ELF-1 (cell line): ENCODE results near the gene PADI2.

Experiments
- DNase-seq: peaks from one replicate; pipeline ENCODE4 v3.0.0-alpha.2; 2016; ENCODE audit warnings: low read depth, low spot score

Gene PADI2

DNA sequence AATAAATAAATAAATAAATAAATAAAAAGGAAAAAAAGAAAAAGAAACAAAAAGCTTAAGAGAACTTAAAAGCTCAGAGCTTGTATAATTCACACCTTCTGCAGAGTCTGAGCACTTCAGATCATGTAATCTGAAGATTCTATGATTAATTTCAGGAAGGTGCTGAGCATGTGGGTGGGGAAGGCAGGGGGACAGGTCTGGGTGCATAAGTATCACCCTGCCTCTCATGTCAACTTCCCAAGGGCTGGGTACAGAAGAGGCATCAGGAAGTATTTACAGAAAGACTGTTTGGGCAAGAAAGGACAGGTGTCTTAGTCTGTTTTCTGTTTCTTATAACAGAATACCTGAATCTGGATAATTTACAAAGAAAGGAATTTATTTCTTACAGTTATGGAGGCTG is 20.4 kb upstream of the PADI2 start:
- no peak for DNase-seq

GRCh38 chr1:17137441-17137840 is 18.2 kb upstream of the PADI2 start:
- peak; percentile 34 for DNase-seq

DNA sequence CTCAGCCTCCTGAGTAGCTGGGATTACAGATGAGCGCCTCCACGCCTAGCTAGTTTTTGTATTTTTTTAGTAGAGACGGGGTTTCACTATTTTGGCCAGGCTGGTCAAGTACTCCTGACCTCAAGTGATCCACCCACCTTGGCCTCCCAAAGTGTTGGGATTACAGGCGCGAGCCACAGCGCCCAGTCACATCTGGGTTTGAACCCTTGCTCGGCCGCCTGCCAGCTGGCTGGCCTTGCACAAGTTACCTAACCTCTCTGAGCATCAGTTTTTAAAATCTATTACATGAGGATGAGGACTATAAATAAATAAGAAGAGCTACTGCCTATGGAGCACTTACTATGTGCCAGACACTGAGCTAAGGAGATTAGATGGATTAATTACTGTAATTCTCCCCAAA is 17.7 kb upstream of the PADI2 start:
- DNase-seq, result no peak

- no peak for DNase-seq
Measured at GRCh38 chr1:17136145-17136544, 16.9 kb upstream of the PADI2 start.

GRCh38 chr1:17135530-17135929 is 16.3 kb upstream of the PADI2 start:
- no peak for DNase-seq

DNA sequence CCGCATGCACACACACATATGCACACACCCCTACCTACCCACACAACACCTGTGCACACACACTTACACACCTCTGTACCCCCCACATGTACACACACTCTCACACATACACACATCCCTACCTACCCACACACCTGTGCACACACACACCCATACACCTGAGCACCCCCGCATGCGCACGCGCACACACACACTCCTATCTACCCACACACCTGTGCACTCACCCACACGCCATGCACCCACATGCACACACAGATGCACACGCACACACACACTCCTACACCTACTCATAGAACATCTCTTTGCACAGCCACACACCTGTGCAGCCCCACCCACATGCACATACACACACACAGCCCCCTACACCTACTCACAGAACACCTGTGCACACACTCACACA is 15.5 kb upstream of the PADI2 start:
- no peak for DNase-seq

GRCh38 chr1:17134034-17134433 is 14.8 kb upstream of the PADI2 start:
- no peak for DNase-seq

DNA sequence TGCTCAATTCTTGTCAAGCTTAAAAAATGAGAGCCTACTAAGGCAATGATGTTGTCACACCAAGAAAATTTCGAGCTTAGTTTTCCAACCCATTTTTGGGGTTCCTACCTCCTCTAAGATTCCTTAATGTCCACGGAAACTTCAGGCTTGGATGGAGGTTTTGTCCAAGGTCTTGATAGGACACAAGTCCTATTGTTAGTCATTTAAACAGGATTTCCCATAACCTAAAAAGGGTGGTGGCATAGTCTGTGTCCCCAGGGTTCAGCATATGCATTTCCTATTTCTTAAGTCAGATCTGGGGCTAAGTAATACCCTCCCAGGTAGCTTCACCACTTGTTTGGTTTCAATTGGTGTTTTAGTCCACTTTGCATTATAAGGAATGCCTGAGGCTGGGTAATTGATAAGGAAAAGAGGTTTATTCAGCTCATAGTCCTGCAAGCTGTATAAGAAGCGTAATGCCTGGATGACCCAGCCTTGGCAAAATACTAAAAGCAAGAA is 10.9 kb upstream of the PADI2 start:
- no peak for DNase-seq

DNA sequence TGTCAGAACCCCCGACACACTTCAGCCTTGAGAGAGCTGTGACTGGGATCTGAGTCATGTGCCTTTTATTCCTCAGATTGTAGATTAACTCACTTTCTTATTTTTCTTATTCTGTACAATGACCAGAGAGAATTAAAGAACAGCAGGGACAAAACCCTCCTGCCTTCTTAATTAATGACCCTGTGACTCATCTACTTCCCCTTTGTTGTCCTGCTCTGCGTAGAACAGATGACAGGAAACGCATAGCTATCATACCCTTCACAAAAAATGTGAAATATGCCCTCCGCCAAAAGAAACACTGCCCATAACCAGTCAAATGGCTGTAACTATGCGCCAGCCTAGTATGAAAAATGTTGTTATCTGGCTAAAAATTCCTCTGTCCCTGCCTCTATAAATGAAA is 9.1 kb upstream of the PADI2 start:
- peak; percentile 36 for DNase-seq

DNA sequence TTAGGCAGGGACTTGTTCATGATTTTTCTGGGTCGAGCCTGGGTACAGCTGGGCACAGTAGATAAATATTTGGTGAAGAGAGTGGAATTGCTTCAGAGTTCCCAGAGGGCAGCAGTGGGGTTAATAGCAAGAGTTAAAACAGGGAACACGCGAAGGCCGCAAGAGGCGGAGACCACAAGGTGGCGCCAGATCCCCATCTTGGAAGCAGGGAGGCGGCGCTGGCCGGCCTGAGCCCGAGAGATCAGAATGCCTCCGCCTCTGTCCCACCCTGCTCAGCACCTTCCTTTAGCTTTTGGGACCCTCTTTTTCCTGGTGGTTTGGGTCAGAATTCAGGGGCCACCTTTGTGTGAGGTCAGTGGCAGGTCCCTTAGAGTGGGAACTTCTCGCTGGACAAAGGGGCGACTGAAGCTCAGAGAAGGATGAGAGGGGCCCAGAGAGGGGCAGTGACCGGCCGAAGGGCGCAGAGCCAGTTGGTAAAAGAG is 6.5 kb upstream of the PADI2 start:
- DNase-seq, result peak; percentile 95

GRCh38 chr1:17123196-17124045 is 4.2 kb upstream of the PADI2 start:
- DNase-seq, result no peak

GRCh38 chr1:17122521-17123164 is 3.4 kb upstream of the PADI2 start:
- no peak for DNase-seq

DNA sequence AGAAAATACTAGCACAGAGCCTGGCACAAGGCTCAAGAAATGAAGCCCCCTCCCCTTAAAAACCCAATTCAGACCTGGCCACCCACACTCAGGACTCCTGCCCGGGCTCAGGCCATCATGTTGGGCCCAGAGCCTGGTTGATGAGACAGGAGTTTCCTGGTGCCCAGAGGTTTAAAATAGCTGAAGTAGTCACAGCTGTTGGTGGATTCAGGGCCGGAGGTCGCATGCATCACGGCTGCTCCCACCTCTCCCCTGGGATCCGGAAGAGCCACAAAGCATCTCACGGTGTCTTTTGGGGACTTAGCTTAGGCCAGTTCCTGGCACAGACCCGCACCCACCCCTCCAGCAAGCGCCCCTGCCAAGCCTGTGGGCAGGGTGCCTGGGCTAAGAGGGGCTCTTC is 2.6 kb upstream of the PADI2 start:
- DNase-seq, result no peak

DNA sequence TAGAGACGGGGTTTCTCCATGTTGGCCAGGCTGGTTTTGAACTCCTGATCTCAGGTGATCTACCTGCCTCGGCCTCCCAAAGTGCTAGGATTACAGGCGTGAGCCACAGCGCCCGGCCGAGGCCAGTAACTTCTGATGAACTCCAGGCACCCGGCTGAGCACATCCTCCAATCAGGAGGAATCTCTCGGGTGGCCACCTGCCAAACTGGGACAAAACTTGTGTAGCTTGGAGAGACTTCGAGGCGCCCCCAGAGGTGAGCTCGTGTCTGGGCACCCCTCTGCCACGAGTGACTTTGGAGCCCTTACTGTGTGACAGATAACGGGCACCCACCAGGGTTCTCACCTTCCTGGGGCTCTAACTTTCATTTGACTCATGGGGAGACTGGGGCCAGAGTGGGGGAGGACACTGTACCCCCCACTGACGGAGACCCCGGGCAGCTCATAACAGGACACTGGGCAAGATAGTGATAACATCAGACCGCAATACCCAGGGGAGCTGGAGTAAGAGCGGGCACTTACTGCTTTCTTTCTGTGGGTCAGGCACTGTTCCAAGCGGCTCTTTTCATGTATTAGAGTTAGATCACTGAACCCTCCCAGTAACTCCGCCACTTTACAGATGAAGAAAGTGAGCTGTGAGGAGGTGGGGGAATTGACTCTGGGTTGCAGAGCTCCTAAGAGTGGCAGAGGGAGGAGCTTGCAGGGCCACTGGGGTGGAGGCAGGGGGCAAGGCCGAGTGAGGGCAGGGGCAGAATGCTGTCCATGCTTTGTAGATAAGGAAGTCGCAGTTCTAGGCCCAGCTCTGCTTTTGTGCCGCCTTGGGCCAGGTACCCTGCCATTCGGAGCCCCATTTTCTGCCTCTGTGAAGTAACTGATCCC is 1.9 kb upstream of the PADI2 start:
- no peak for DNase-seq

GRCh38 chr1:17120481-17120877 is 1.2 kb upstream of the PADI2 start:
- DNase-seq, result no peak

DNA sequence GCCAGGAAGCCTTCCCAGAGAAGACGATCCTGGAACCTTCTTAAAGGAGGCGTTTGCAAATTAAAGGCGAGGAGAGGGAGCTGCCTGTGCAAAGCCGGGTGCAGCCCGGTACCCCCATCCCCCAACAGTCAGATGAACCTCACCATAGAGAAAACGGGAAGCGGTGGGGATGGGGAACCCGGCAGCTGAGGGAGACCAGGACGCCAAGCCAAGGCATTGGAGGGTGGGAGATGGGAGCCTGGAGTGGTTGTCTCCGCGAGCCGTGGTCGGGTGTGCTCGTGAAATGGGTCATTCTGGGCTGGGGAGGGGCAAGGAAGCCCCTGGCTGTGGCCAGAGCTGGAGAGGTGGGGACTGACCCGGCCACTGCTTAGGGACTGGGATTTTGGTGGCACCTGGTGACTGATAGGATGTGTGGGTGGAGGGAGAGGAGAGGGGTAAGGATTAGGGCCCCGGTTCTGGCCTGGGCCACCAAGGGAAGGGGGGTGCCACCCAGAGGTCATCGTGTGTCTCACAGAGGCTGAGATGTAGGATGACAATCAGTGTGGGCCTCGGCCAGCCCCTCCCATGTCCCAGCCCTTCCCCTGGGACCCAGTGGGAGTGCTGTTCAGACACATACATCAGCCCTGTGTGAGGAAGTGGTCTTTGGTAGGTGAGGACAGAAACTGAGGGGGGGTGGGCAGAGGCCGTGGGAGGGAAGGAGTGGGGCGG is 676 bp upstream of the PADI2 start:
- no peak for DNase-seq

- peak; percentile 45 for DNase-seq
Measured at GRCh38 chr1:17118706-17119075, 560 bp downstream of the PADI2 start.

DNA sequence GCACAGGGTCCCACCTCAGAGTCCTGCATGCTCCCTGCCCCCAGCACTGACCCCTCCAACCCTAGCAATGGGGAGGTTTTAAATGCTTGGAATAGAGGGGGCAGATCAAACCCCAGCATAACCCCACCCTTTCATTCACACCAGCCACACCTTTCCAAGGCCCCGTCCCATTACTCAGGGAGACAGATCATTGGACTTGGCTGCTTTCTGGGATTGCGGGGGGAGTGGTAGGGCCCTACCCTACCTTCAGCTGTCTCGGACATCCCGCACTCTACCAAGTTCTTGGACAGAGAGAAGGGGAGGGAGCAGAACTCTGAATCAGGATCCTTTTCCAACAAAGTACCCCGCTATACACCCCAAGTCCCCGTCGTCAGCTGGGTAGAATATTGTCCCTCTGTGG is 983 bp downstream of the PADI2 start:
- no peak for DNase-seq

DNA sequence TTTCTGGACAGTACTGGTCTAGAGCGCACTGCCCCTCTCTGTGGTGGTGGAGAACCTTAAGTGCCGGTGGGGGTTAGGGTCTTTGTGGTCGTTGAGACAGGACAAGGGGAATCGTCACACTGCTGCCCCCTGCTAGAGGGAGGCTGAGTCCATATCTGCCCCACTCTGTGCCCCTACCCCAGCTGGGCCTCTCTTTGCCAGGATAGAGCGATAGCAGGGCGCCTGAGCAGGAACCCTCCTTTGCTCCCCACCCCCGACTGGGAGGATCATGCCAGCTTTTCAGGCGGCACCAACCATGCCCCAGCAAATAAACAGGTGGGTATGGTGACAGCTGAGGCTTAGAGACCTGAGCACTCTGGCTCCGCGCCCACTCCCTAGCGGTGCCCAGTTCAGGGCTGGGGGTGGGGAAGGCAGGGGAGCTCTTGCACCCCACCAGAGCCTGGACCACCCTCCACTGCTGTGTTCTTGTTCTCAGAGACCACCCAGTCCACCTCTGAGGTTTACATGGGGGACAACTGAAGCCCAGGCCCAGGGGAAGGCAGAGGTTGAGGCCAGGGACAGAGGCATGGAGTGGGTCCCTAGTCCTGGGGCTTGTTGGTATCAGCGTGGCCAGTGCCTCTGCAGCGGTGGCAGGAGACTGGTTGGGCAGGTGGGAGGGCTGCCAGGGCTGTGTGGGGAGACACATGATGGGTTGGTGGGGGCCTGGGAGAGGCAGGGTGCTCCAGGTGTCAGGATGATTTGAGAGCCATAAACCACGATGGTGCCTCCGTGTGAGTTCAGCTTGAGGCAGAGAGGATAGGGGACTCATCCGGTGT is 1.6 kb downstream of the PADI2 start:
- no peak for DNase-seq

- DNase-seq, result no peak
Measured at GRCh38 chr1:17116643-17117042, 2.6 kb downstream of the PADI2 start.

- DNase-seq, result no peak
Measured at GRCh38 chr1:17113963-17114362, 5.3 kb downstream of the PADI2 start.
